ENCODE measurements around the gene FIGNL2.
A peak's percentile ranks its signal among the peaks of the same experiment; 100 is the strongest.

Gene FIGNL2

DNA sequence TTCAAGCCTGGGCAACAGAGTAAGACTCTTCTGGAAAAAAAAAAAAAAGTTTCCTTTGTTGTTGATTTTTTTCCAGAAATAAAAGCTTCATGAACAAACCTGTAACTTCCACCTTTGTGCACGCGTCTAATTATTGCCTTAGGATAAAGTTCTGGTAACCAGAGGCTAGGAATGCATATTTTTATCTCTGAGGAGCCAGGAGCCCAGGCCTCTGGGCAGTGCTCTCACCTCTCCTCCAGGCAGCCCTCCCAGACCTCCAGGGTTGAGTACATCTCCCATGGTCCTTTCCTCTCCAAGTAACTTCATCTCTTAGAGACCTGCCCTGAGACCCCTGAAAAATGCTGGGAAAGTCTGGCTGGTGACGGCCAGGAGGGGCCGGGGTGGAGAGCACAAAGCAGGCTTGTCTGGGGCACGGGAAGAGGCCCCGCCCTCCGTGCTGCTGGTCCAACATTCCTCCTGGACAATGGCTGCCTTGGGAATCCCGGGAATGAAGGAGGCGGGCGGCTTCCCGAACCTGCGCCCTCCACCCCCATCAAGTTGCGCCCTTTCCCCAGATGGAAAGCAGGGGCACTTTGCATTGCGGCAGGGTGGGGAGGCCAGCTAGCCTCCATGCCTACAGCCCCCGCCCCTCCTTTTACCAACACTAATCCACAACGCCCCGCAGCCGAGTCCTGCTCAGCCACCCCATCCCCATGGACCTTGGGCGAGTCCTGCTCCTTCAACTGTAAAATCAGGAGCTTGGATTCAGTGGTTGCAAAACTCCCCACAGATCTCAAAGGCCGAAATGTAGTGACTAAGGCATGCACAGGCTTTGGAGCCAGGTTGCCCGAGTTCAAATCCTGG, 7.3 kb upstream of the FIGNL2 start:
- peaks cover 19% of the 10 kb centered on the region for H3K4me1 ChIP-seq (ENCODE audit: control insufficient read depth, insufficient read depth, low read length)
- H3K36me3 ChIP-seq (ENCODE audit: control insufficient read depth, insufficient read depth, low read length): no peaks in the 10 kb centered on the region
- WGBS, 2 experiments: 10% methylated on average over 21 of the region's 21 CpGs
- peak overlapping the region; percentile 18 for H3K4me3 ChIP-seq (ENCODE audit: insufficient read depth, low read depth, low read length)
- no peaks in the 10 kb centered on the region for H3K9me3 ChIP-seq (ENCODE audit: control insufficient read depth, low read length)
- H3K27me3 ChIP-seq (ENCODE audit: control insufficient read depth, insufficient read depth, low read length, poor library complexity, severe bottlenecking): no peaks in the 10 kb centered on the region
- H3K27ac ChIP-seq (ENCODE audit: insufficient read depth, low read depth, low read length, poor library complexity, severe bottlenecking): peak overlapping the region; percentile 93

DNA sequence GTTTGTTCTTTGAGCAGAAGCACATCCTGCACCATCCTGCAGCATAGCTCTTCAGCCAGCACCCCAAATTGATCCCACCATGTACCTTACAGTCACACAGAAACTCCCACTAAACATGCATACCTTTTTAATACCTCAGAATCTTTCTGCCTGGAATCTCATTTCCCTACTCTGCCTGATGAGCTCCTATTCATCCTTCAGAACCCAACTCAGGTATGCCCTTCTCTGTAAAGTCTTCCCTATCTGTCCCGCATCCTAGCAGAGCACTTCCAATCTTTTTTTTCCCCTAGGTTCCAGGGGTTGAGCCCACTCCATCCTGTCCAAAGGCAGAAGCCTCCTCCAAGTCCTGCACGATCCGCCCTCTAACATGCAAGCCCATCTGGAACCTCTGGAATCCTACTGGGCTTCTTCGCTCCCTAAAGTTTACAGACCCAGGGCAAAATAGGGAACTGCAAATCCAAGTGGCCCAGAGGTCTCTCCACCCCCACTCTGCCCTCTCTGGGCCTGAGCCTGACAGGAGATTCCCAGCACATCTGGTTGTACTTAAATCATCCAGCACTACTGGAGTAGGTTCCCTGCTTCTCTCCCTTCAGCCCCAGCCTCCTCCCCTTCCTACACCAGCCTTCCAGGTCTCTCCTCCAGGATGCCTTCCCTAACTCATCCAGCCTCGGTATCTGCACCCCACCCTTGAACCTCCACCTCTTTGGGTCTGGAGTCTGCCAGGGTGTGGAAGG, 4.1 kb upstream of the FIGNL2 start:
- Histone ChIP-seq H3K27me3 (ENCODE audit: control insufficient read depth, insufficient read depth, low read length, poor library complexity, severe bottlenecking) (no peaks in the 10 kb centered on the region), H3K27ac (ENCODE audit: insufficient read depth, low read depth, low read length, poor library complexity, severe bottlenecking) (no peak overlapping the region), H3K4me3 (ENCODE audit: insufficient read depth, low read depth, low read length) (no peak overlapping the region), H3K36me3 (ENCODE audit: control insufficient read depth, insufficient read depth, low read length) (no peaks in the 10 kb centered on the region), H3K9me3 (ENCODE audit: control insufficient read depth, low read length) (no peaks in the 10 kb centered on the region), H3K4me1 (ENCODE audit: control insufficient read depth, insufficient read depth, low read length) (peaks cover 24% of the 10 kb centered on the region)
- 78 to 80% methylated on average over 5 of the region's 5 CpGs for WGBS, 2 experiments

DNA sequence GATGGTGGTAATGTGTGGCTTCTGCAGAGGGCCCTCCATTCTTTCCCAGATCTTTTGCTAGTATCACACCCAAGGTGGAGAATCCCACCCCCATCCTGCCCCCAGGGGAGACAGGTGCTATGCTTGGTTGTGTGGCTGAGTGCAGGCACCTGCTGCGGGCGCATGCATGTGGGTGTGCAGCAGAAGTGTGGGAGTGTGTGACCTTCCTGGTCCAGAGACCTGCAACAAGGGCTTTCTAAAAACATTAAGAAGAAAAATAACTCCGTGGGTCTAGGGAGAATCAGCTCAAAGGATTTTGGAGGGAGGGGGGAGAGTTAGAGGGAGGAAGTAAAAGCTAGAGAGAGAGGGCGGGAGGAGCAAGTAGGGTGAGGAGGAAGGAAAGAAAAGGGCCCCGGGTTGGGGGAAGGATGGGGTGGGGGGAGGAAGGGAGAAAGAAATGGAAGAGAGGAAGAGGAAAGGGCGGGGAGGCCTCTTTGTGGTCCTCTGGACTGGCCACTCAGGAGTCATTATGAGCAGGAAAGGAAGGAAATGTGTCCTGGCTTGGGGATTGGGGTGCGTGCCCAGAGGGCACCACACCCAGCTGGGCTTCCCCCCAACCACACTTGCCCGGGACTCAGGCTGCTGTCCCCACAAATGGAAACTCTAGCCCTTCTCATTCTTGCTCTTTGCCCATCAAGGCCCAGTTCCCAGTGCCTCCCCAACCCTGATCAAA, 3.1 kb upstream of the FIGNL2 start:
- 79 to 83% methylated on average over 8 of the region's 8 CpGs for WGBS, 2 experiments
- peaks cover 23% of the 10 kb centered on the region for H3K4me1 ChIP-seq (ENCODE audit: control insufficient read depth, insufficient read depth, low read length)
- H3K9me3 ChIP-seq (ENCODE audit: control insufficient read depth, low read length): no peaks in the 10 kb centered on the region
- H3K27ac ChIP-seq (ENCODE audit: insufficient read depth, low read depth, low read length, poor library complexity, severe bottlenecking): no peak overlapping the region
- H3K36me3 ChIP-seq (ENCODE audit: control insufficient read depth, insufficient read depth, low read length): no peaks in the 10 kb centered on the region
- H3K27me3 ChIP-seq (ENCODE audit: control insufficient read depth, insufficient read depth, low read length, poor library complexity, severe bottlenecking): no peaks in the 10 kb centered on the region
- no peak overlapping the region for H3K4me3 ChIP-seq (ENCODE audit: insufficient read depth, low read depth, low read length)

DNA sequence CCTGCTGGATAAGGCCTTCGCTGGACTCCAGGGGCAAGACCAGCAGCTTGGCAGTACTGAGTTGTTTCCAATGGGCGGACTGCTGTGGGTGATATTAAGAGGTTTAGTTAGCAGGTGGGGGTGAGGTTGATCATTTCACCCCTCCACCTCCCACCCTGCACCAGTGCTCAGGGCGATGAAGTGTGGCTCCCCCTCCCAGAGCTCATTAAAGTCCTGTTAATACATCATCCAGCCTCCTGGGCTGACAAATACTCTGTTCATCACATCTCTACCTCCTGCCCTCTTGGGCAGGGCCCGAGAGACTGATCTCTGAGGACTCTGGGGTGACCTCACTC, 2.4 kb upstream of the FIGNL2 start:
- H3K9me3 ChIP-seq (ENCODE audit: control insufficient read depth, low read length): no peaks in the 10 kb centered on the region
- peaks cover 23% of the 10 kb centered on the region for H3K4me1 ChIP-seq (ENCODE audit: control insufficient read depth, insufficient read depth, low read length)
- 90 to 94% methylated on average over 4 of the region's 4 CpGs for WGBS, 2 experiments
- H3K27me3 ChIP-seq (ENCODE audit: control insufficient read depth, insufficient read depth, low read length, poor library complexity, severe bottlenecking): no peaks in the 10 kb centered on the region
- no peaks in the 10 kb centered on the region for H3K36me3 ChIP-seq (ENCODE audit: control insufficient read depth, insufficient read depth, low read length)
- no peak overlapping the region for H3K4me3 ChIP-seq (ENCODE audit: insufficient read depth, low read depth, low read length)
- no peak overlapping the region for H3K27ac ChIP-seq (ENCODE audit: insufficient read depth, low read depth, low read length, poor library complexity, severe bottlenecking)

DNA sequence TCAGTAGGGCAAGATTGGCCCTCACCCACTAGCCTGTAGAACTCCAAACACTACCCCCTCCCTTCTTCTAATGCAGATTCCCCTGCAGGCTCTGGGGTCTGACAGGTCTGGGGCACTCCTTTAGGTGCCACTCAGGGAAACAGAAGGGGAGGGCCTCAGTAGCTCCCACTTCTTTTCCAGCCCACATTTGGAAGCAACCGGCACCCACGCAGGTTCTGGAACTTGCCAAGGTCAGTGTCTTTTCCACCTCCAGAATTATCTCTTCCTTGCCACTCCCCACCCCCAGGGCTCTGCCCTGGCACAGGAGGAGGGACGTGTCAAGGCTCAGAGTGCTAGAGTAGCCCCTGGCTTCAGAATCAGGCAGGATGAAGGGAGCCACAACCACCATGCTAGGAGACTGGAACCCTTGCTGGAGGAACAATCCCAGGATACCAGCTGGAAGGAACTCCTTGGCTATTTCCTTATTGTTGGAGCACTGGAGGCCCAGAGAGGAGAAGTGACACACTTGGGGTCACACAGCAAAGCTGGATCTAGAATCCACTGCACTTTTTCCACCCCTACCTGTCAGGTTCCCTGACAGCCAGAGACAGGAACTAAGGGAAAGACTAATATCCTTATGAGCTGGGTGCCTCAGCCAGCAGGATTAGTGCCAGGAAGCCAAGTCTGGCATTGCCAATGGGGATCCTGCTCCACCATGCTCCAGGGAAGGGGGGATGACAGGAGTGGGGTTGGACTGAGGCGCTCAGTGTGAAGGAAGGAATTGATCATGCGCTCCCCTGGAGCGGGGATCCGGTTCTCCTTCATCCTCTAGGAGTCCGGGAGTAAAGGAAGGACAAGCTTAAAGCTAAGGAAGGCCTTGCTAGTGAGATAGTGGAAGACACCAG, 1.8 kb upstream of the FIGNL2 start:
- Histone ChIP-seq H3K27ac (ENCODE audit: insufficient read depth, low read depth, low read length, poor library complexity, severe bottlenecking) (no peak overlapping the region), H3K36me3 (ENCODE audit: control insufficient read depth, insufficient read depth, low read length) (no peaks in the 10 kb centered on the region), H3K4me1 (ENCODE audit: control insufficient read depth, insufficient read depth, low read length) (peaks cover 28% of the 10 kb centered on the region), H3K9me3 (ENCODE audit: control insufficient read depth, low read length) (no peaks in the 10 kb centered on the region), H3K27me3 (ENCODE audit: control insufficient read depth, insufficient read depth, low read length, poor library complexity, severe bottlenecking) (no peaks in the 10 kb centered on the region), H3K4me3 (ENCODE audit: insufficient read depth, low read depth, low read length) (no peak overlapping the region)
- WGBS, 2 experiments: 87 to 89% methylated on average over 8 of the region's 8 CpGs

DNA sequence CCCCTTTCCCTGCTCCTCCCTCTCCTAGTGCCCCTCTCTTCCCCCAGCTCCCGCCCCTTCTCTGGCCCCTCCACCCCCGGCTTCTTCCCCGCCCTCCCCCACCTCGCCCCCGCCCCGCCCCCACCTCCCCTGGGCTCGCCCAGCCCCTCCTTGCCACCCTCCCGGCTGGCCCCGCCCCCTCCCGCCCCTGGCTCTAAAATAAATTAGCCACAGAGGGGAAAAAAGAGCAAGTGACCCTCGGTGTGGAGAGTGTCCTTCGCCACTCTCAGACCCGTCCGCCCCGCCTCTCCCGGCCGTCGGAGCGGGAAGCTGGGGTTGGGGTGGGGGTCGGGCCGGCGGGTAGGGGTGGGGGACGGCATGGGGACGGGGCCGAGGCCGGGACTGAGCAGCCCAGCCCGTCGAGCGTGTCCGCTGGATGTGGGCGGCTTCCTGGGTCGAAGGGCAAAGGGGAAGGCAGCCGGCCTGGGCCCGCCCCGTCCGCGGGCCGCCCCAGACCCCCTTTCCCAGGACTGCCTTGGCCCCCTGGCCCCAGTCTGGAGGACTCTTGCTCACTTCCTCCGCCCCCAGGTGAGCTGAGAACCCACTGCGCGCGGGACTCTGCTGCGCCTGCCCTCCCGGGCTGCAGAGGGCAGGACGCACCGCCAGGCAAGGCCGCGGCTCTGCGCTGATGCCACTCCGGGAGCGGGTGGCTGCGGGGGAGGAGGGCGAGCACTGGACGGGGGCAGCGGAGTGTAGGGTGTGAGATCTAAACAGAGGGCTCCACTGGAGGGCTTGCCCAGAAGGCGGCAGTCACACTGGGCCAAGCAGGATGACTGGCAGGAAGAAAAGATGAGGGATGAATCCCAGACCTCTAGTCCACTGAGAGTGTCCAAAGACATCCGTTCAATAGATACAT, 570 bp upstream of the FIGNL2 start:
- Histone ChIP-seq H3K4me3 (ENCODE audit: insufficient read depth, low read depth, low read length) (peak overlapping the region; percentile 56), H3K27ac (ENCODE audit: insufficient read depth, low read depth, low read length, poor library complexity, severe bottlenecking) (no peak overlapping the region)
- WGBS, 2 experiments: 3% methylated on average over 47 to 50 of the region's 57 CpGs

DNA sequence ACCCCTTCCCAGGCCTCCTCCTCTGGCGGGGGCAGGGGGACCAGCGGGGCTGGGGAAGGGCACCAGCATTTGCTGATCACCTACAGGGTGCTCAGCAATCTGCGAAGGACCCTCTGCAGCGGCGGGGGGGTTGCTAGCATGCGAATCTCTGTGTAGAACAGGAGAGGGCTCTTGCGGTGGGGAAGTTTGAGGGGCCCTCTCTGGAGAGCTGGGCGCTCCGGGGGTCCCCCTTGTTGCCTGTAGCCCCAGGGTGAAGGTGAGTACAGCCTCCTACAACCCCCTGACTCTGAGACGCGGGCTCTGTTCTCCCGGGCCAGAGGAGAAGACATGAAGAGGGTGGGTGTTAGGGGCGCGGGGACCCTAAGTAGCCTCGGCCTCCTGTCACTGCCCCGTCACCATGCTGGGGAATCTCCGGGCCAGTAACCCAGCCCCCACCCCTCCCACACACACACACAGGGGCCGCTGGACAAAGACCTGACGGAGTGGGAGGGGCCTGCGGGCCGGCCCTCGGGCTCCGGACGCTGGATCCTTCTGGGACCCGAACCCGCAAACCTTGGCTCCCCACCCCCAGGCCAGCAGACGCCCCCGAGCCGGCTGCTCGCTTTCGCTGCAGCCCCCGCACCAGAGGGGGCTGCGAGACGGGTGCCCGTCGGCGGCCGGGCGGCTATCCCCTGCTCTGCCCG, 734 bp downstream of the FIGNL2 start:
- no peaks in the 10 kb centered on the region for H3K36me3 ChIP-seq (ENCODE audit: control insufficient read depth, insufficient read depth, low read length)
- H3K27ac ChIP-seq (ENCODE audit: insufficient read depth, low read depth, low read length, poor library complexity, severe bottlenecking): peak overlapping the region; percentile 91
- no peaks in the 10 kb centered on the region for H3K27me3 ChIP-seq (ENCODE audit: control insufficient read depth, insufficient read depth, low read length, poor library complexity, severe bottlenecking)

More for the DNA sequence above, 570 bp upstream of the FIGNL2 start:
- Histone ChIP-seq H3K27me3 (ENCODE audit: control insufficient read depth, insufficient read depth, low read length, poor library complexity, severe bottlenecking) (no peaks in the 10 kb centered on the region), H3K36me3 (ENCODE audit: control insufficient read depth, insufficient read depth, low read length) (no peaks in the 10 kb centered on the region), H3K9me3 (ENCODE audit: control insufficient read depth, low read length) (no peaks in the 10 kb centered on the region), H3K4me1 (ENCODE audit: control insufficient read depth, insufficient read depth, low read length) (peaks cover 41% of the 10 kb centered on the region)

DNA sequence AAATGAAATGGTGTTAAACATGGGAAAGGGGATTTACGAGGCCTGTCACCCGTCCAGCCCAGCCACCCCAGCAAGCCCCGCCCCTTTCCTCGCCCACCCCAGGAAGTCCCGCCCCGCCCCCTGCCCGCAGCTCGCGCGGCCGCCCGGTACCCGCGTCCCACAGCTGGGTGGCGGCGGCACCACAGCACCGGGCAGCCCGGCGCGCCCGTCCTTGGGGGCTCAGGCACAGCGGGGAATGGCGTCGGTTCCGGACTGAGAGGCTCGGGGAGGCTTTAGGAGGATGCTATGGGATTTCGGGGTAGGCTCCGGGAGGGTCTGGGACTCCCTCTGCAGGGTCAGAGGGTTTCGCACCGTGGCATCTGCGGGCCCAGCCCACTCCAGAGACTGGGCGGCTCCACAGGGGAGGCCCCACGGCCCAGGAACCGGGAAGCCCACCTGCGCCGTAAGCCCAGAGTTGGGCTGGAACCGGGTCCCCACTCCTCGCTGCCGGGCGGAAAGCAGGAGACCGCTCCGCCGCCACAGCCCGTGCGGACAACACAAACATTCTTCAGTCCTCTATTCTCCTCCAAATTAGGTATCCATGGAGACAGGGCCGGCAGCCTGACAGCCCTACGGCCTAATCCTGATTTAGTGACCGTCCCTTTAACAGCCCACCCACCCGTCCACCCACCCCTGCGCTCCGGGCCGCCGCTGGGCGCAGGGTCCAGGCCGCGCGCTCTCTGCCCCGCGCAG, 1.4 kb downstream of the FIGNL2 start:
- no peaks in the 10 kb centered on the region for H3K27me3 ChIP-seq (ENCODE audit: control insufficient read depth, insufficient read depth, low read length, poor library complexity, severe bottlenecking)
- WGBS, 2 experiments: 0% methylated on average over 59 of the region's 59 CpGs
- no peaks in the 10 kb centered on the region for H3K9me3 ChIP-seq (ENCODE audit: control insufficient read depth, low read length)
- no peaks in the 10 kb centered on the region for H3K36me3 ChIP-seq (ENCODE audit: control insufficient read depth, insufficient read depth, low read length)
- H3K4me3 ChIP-seq (ENCODE audit: insufficient read depth, low read depth, low read length): peak overlapping the region; percentile 92
- H3K4me1 ChIP-seq (ENCODE audit: control insufficient read depth, insufficient read depth, low read length): peaks cover 59% of the 10 kb centered on the region
- peak overlapping the region; percentile 91 for H3K27ac ChIP-seq (ENCODE audit: insufficient read depth, low read depth, low read length, poor library complexity, severe bottlenecking)

More for the DNA sequence above, 734 bp downstream of the FIGNL2 start:
- 0% methylated on average over 40 of the region's 40 CpGs for WGBS, 2 experiments
- H3K9me3 ChIP-seq (ENCODE audit: control insufficient read depth, low read length): no peaks in the 10 kb centered on the region
- peak overlapping the region; percentile 92 for H3K4me3 ChIP-seq (ENCODE audit: insufficient read depth, low read depth, low read length)
- peaks cover 52% of the 10 kb centered on the region for H3K4me1 ChIP-seq (ENCODE audit: control insufficient read depth, insufficient read depth, low read length)

Measured in ectodermal cell (in vitro differentiated cells).